RWPE1 (cell line): ENCODE measurements around the gene MON2.

Experiments
- CTCF ChIA-PET: fragments of 350-600 bp; sonication (Branson Sonifier 250); formaldehyde crosslinking; extraction: SDS; loops from one replicate; lab custom pipeline; 2021; lab: Yijun Ruan, JAX
- POLR2A ChIA-PET: fragments of 400-600 bp; formaldehyde crosslinking; extraction: SDS; loops from one replicate; lab custom pipeline; 2020; ENCODE audit warnings: antibody characterized with exemption; ENCODE audit not compliant: low non-redundant PET; lab: Yijun Ruan, JAX
- DNase-seq: peaks from one replicate; pipeline ENCODE4 v3.0.0; 2012; ENCODE audit warnings: low spot score
- H3K27ac ChIP-seq: fragments of 450-650 bp; 2 replicates; pipeline ENCODE4 v1.5.1; 2017
- TF ChIP-seq, protein P1 (sequence below): fragments of 450-650 bp; conservative IDR thresholded peaks from 2 replicates; pipeline ENCODE4 v1.5.1; 2017; ENCODE audit warnings: low read depth, mild to moderate bottlenecking

MON2 gene

DNA sequence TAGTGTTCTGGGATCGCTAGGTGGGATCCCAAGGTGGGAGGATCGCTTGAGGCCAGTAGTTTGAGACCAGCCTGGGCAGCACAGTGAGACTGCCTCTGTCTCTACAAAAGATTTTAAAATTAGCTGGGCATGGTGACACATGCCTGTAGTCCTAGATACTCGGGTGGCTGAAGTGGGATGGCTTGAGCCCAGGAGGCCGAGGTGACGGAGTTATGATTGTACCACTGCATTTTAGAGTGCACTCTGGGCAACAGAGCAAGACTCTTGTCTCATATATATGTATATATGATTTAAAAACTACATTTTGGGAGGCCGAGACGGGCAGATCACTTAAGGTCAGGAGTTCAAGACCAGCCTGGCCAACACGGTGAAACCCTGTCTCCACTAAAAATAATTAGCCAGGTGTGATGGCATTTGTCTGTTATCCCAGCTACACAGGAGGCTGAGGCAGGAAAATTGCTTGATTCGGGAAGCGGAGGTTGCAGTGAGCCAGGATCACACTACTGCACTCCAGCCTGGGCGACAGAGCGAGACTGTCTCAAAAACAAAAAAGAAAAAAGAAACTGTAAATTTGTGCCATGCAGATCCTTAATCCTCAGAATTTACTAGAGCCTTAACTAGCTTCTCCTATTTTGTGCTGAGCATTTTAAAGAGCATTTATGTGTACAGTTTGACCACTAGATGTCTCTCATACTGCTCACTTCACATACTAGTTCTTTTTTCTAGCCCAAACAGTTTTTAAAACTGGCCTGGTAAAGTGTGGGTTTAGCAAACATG, 114.8 kb downstream of the MON2 start:
- POLR2A ChIA-PET = no interaction called here
- no peak overlapping the region for H3K27ac ChIP-seq
- peak; percentile 40 for DNase-seq
- TF ChIP-seq, protein P1, sequence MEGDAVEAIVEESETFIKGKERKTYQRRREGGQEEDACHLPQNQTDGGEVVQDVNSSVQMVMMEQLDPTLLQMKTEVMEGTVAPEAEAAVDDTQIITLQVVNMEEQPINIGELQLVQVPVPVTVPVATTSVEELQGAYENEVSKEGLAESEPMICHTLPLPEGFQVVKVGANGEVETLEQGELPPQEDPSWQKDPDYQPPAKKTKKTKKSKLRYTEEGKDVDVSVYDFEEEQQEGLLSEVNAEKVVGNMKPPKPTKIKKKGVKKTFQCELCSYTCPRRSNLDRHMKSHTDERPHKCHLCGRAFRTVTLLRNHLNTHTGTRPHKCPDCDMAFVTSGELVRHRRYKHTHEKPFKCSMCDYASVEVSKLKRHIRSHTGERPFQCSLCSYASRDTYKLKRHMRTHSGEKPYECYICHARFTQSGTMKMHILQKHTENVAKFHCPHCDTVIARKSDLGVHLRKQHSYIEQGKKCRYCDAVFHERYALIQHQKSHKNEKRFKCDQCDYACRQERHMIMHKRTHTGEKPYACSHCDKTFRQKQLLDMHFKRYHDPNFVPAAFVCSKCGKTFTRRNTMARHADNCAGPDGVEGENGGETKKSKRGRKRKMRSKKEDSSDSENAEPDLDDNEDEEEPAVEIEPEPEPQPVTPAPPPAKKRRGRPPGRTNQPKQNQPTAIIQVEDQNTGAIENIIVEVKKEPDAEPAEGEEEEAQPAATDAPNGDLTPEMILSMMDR = peak; percentile 69
- CTCF ChIA-PET = interaction anchor here (0.6 to 2.0 kb wide), 10 partner anchors 13 to 488 kb away, joined by 3 to 20 read pairs (median 3); no protein-coding TSS in a partner anchor

DNA sequence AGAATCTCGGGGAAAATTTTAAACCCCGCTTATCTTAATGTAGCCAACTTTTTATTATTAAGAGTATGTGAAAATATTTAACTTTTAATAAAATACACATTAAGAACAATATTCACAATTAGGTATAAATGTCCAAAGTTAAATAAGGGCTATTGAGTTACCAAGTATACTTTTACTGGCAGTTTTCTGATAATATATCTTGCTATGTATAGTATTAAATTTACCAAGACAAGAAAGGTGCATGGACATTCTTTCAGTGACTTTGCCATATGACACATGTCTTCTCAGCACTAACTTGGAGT, 115.4 kb downstream of the MON2 start:
- CTCF ChIA-PET = interaction anchor here (0.6 to 2.0 kb wide), 6 partner anchors 35 to 217 kb away, joined by 3 to 20 read pairs (median 4); no protein-coding TSS in a partner anchor
- POLR2A ChIA-PET = no interaction called here
- no peak overlapping the region for H3K27ac ChIP-seq
- TF ChIP-seq, protein P1 = peak; percentile 24; the same call in 1 of the 2 replicates
- no peak for DNase-seq

DNA sequence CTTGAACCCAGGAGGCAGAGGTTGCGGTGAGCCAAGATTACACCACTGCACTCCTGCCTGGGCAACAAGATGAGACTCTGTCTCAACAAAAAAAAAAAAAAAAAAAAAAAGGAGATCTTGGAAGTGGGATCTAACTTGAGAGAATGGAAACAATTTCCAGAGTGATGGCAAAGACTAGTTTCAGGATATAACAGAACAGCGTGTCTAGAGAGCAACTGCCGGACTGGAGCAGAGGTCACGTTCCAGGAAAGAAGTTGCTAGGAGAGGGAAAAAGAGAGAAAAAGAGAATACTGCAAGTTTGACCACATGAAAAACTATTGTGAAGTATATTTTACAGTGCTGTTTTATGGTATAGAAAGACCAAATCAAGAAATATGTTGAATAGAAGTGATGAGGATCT, 118.0 kb downstream of the MON2 start:
- ChIA-PET CTCF (interaction anchor here (0.6 kb wide), 1 partner anchor 240 kb away, joined by 3 read pairs; no protein-coding TSS in a partner anchor), POLR2A (no interaction called here)
- no peak for DNase-seq
- no peak overlapping the region for H3K27ac ChIP-seq
- TF ChIP-seq, protein P1 = no peak

DNA sequence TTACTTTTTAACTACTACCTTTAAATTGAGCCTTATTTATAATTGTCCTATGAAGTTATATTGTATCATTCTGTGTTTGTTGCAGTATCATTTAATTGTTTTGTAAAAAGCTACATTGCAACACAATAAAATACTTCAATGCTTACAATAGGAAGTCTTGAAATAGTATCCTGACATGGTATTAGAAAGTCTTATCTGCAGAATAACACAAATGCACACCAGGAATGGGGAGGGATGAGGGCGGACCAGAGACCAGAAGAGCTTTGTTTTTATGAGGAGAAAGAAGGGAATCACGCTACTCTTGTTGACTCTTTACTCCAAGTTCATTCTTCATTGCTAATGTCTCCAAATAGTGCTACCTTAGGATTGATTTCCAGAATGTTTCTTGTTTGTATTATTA, 120.2 kb downstream of the MON2 start:
- ChIA-PET POLR2A (no interaction called here), CTCF (interaction anchor here (0.5 kb wide), 1 partner anchor 58 kb away, joined by 3 read pairs; no protein-coding TSS in a partner anchor)
- DNase-seq = no peak
- H3K27ac ChIP-seq = no peak overlapping the region
- TF ChIP-seq, protein P1 = no peak

DNA sequence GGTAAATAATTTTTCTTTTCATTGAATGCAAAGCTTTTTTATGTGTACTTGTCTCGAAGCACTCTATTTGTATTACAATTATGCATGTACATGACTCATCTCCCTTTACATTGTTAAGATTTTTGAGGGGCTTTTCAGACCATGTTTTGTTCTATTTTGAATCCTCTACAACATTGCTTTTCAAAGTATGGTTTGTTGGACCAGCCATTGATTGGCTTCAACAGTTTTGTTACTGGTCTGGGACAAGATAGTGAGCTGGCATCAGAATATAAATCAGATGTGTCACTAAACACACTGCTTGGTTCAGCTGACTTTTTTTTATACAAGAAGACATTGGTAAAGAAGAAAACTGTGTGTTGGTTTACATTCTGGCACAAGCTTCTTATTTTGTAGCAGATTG, 122.3 kb downstream of the MON2 start:
- H3K27ac ChIP-seq = no peak overlapping the region
- POLR2A ChIA-PET = no interaction called here
- TF ChIP-seq, protein P1 = no peak
- no peak for DNase-seq
- CTCF ChIA-PET = no interaction called here

DNA sequence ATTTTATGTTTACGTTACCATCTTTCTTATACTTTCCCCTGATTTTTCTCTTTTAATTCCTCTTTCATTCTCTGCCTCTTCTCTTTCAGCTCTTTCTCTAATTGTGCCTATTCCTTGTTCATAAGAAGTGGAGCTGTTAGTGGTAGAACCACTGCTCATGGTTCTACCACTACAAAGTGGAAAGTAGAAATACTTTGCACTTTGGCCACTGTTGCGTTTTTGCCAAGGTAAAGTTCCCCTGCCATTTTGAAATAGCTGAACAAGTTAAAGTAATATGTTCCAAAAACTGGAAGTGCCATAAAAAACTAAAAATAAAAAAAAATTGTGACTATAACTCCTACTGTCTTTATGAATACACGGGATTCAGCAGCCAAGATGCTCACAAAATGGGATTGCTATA, 130.6 kb downstream of the MON2 start:
- no peak for DNase-seq
- no peak overlapping the region for H3K27ac ChIP-seq
- ChIA-PET POLR2A (no interaction called here), CTCF (no interaction called here)
- TF ChIP-seq, protein P1 = no peak
